NCI-H524 treated with DMSO at 0.1 percent for 48 hours (cell line): ENCODE data around the gene PDZD7.

Experiments used
- DNase-seq: peaks from one replicate; lab custom pipeline; 2025; lab: John Stamatoyannopoulos, UW

The PDZD7 gene

GRCh38 chr10:100966887-100967286 lies 64.0 kb downstream of the PDZD7 start:
- DNase-seq = no peak

DNA sequence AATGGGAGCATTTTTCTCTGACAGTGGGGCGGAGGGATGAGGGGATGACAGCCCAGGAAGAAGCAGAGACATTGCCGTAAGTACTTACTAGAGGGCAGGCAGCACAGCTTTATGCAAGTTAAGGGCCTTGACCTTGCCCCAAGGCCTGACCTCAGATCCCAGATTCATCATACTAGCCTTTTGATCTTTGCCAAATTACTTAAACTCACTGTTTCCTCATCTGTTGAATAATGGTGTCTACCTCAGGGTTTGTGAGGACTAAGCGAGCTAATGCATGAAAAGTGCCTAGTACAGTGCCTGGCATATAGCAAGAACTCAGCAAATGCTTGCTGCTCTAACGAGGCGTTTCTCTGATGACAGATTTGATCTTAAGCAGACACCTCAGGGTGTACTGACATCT lies 65.1 kb downstream of the PDZD7 start:
- DNase-seq = no peak

GRCh38 chr10:100963826-100964225 lies 67.1 kb downstream of the PDZD7 start:
- DNase-seq = no peak

DNA sequence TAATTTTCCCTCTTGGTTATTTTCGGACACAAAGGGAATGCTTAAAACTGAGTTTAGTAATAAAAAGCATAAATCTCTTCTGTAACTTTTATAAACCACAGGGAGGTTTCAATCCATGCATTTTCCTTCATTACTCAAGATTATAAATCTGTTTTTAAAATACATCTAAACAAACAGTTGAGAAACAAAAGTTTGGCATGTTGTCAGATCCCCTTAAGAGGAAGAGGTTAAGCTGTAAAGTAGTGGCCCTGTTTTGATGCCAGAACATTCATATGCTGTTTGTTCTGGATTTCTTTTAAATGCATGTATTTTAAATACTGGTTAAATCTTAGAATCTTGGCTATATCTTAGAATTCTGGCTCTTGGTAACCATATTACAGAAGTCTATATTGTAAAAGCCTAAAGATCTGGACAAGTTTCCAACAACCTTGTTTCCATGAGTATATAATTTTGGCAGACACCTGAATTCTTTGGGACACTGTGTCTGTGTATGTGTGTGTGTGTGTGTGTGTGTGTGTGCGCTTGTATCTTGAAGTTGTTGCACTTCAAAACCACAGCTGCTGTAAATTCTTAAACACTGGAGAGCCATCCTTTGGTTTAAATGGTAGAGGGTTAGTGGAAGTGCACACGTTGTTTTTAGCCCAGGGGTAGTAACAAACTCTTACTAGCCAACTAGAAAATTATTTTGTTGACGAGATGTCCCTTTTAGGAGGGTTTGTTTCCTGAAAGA lies 68.4 kb downstream of the PDZD7 start:
- DNase-seq = no peak

DNA sequence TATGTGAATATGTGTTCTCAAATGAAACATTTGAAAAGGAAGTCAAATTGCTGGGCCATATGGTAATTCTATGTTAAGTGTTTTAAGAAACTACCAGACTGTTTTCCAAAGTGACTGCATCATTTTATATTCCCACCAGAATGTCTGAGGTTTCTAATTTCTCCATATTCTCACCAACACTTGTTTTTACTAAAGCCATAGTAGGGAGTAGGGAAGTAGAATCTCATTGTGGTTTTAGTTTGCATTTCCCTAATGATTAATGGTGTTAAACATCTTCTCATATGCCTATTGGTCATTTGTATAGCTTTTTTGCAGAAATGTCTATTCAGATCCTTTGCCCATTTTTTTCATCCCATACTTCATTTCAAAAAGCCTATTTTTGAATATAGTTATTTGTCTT lies 70.7 kb downstream of the PDZD7 start:
- no peak for DNase-seq
